ENCODE data around the gene TNKS2.
"Not testable (repeated sequence)": the region's sequence is repeated elsewhere in the genome, so short reads cannot be mapped to it uniquely, and the experiment has no call there.

Gene TNKS2

GRCh38 chr10:91797874-91798648, at the start of gene TNKS2:
Gene TNKS2 (plus strand): TSS chr10:91798426. CDS start chr10:91798691, 265 bp downstream.
- peak; percentile 95 for DNase-seq (ENCODE audit: low spot score)
- in situ Hi-C loops (cut with MboI; ENCODE audit: low sequenced_read_pairs, unreplicated experiment), result no loop called here
- TF ChIP-seq CTCF (IDR thresholded peaks at IDR 0.05; ENCODE audit: borderline replicate concordance, control extremely low read depth, extremely low read depth, insufficient read depth, missing control alignments), result no peak

- DNase-seq (ENCODE audit: low spot score); in situ Hi-C loops (cut with MboI; ENCODE audit: low sequenced_read_pairs, unreplicated experiment): not testable (repeated sequence)
These were observed 48.6 kb upstream of the TNKS2 start for GRCh38 chr10:91749592-91749991.

- no peak for TF ChIP-seq CTCF (IDR thresholded peaks at IDR 0.05; ENCODE audit: borderline replicate concordance, control extremely low read depth, extremely low read depth, insufficient read depth, missing control alignments)
- in situ Hi-C loops (cut with MboI; ENCODE audit: low sequenced_read_pairs, unreplicated experiment), result no loop called here
- no peak for DNase-seq (ENCODE audit: low spot score)
These were observed 41.9 kb upstream of the TNKS2 start for GRCh38 chr10:91756286-91756685.

GRCh38 chr10:91758303-91759146, 39.7 kb upstream of the TNKS2 start:
- peak; percentile 41 for DNase-seq (ENCODE audit: low spot score)
- no peak for TF ChIP-seq CTCF (IDR thresholded peaks at IDR 0.05; ENCODE audit: borderline replicate concordance, control extremely low read depth, extremely low read depth, insufficient read depth, missing control alignments)
- in situ Hi-C loops (cut with MboI; ENCODE audit: low sequenced_read_pairs, unreplicated experiment), result no loop called here

- DNase-seq (ENCODE audit: low spot score), result no peak
- TF ChIP-seq CTCF (IDR thresholded peaks at IDR 0.05; ENCODE audit: borderline replicate concordance, control extremely low read depth, extremely low read depth, insufficient read depth, missing control alignments), result no peak
- in situ Hi-C loops (cut with MboI; ENCODE audit: low sequenced_read_pairs, unreplicated experiment), result no loop called here
These were observed 38.6 kb upstream of the TNKS2 start for GRCh38 chr10:91759581-91759986.

GRCh38 chr10:91761721-91762120, 36.5 kb upstream of the TNKS2 start:
- no peak for TF ChIP-seq CTCF (IDR thresholded peaks at IDR 0.05; ENCODE audit: borderline replicate concordance, control extremely low read depth, extremely low read depth, insufficient read depth, missing control alignments)
- in situ Hi-C loops (cut with MboI; ENCODE audit: low sequenced_read_pairs, unreplicated experiment), result loop anchor here (10.0 kb wide), 1 partner anchor 133 kb away; no protein-coding TSS in a partner anchor
- no peak for DNase-seq (ENCODE audit: low spot score)

GRCh38 chr10:91762878-91763277, 35.3 kb upstream of the TNKS2 start:
- no peak for TF ChIP-seq CTCF (IDR thresholded peaks at IDR 0.05; ENCODE audit: borderline replicate concordance, control extremely low read depth, extremely low read depth, insufficient read depth, missing control alignments)
- DNase-seq (ENCODE audit: low spot score), result no peak
- in situ Hi-C loops (cut with MboI; ENCODE audit: low sequenced_read_pairs, unreplicated experiment), result loop anchor here (10.0 kb wide), 1 partner anchor 132 kb away; no protein-coding TSS in a partner anchor

Measured in GM13976 (cell line).